GM19324 (cell line): Measurements from ENCODE around the gene SARDH.

Source experiments
- ATAC-seq: cut with Tn5 transposase; IDR thresholded peaks from one replicate; pipeline ENCODE4 v1.9.1; 2021; ENCODE audit warnings: mild to moderate bottlenecking, moderate library complexity; ENCODE audit not compliant: unreplicated experiment, low FRiP score

SARDH gene

DNA sequence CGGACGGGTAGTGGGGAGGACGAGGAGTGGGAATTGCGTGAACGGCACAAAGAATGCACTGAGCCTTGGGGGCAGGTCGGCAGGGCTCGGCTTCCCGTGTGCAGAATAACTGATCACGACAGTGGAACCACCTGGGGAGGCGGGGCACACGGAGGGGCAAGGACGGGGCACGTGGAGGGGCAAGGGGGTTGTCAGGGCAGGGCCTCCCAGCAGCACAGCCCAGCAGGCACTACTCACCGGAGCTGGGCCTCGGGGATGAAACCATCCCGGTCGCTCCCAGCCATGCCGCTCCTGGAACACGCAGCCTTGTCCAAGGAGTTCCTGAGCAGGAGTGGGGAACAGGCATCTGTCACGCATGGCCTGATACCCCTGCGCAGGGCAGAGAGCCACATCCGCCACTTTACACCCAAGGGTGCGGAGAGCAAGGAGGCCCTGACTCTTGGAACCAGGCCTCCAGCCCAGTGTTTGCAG is 33.4 kb downstream of the SARDH start:
- ATAC-seq, result no peak

DNA sequence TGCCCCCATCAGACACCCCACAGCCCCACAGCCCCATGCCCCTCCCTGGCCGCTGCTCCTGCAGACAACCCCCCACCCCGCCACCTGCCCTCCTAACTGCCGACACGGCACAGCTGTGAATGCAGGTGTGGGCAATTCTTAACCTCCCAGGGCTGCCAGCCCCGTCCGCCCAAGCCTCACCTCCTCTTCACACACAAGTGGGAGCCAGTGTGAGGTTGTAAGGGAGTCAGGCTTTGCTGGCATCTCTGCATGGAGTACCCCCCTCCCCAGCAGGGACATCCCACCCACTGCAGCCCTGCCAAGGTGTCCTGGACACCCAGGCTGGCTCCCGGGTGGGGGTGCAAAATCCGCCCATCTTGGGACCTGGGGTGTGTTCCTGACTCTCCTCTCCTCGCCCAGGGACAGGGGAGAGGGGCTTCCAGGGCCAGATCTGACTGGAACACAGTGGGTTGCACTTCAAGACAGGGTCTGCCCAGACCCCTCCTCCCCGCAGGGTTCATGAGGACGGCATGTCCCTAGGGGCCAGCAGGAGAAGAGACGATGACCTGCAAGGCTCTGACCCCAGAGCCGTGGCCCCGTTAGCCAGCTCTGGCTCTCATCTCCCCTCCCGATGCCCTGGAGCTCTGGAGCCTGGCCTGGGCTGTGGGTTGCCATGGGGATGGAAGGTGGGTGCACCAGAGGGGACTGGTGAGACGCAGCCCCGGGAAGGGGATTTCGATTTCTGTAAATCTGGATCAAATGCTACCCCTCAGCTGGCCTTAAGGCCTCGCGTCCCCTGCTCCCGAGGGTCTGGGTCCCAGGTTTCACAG is 34.4 kb downstream of the SARDH start:
- ATAC-seq, result no peak

DNA sequence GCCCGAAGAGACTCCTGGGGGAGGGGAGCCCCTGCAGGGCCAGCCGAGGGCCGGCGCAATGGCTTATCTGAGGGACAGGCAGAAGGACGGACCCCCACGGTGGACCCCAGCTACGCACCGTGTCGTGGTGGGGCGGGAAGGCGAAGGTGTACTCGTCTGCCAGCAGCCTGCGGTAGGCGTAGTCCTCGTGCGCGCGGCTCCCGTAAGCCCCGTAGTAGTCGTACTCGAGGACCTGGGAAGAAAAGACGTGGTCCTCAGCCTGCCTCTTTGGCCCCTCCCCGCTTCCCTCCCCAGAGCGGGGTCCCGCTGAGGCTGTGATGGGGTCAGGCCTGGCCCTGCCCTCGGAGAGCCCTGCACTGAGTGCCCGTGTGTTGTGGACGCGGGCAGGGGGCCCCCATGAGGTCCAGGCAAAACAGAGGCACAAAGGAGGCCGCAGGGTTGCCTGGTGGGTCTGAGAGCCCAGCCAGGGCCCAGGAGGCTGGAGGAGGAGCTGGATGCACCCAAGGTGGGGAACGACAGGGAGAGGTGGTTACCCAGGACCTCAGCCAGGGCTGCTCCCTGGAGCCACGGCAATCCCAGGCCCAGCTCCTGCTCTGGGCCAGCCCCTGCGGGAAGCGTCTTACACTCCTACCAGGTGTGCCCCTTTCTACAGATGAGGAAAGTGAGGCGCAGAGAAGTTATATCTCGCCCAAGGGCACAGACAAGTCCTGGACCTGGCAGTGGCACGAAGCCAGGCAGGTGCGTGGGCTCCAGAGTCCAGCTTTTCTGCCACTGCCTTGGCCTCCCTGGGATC is 35.2 kb downstream of the SARDH start:
- ATAC-seq, result no peak

DNA sequence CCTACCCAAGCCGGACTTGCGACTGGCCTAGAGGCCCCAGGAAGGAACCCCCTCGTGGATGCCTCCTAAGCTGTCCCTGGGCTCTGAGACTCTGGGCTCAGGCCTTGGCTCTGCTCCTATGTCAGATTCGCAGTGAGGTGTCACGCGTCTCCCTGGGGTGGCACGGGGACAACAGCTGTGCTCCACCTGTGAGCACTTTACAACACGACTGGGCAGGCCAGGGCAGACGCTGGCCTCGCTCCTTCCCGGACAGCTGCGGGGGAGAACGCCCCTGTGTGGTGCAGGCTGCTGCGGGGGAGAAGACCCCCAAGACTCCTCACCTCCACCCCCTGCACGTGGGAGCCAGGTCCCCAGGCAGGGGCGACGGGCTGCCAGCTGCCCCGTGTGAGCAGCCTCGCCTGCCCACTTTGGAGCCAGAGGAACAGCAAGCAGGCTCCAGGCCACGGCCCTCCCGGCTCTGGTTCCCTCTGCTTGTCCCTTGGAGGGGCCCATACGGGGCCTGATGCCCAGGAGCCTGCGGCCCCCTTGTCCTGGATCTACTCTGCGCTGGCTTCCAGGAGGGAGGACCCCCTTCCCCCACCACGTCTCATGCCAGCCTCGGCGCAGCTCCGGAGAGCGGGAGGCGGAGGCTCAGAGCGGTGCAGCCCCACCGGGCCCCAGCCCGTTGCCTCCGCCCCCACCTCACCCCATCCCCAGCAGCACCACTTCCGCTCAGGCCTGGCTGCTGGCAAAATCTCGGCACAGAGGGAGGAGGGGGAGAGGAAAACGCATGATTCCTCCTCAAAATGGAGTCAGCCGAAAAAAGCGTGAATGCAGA is 36.0 kb downstream of the SARDH start:
- no peak for ATAC-seq

DNA sequence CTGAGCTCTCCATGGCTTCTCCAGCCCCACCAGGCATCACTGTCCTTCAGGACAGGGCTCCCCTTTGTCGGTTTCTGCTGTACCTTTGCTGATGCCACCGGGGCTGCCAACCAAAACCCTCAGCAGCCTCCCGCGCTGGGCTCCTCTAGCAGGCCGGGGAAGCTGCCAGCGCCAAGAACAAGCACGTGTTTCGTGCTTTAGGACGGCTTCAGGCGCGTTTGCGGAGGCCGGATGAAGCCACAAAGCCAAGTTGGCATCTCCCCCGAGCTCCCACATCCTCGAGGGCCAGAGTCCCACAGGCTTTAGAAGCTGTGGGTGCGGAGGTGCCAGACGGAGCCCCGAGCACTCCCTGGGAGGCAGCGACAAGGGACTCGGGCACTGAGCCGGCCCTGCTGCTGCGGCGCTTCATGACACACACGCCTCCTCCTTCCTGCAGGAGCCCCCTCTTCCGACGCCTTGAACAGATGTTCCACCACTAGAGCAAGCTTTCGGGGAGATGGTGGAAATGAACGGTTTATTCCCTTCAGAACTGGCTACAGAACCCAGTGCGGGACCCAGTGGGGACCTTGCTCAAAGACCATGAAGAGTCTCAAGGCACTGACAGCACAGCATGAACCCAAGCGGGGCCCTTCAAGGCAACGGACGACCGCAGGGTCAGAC is 36.7 kb downstream of the SARDH start:
- ATAC-seq, result no peak

DNA sequence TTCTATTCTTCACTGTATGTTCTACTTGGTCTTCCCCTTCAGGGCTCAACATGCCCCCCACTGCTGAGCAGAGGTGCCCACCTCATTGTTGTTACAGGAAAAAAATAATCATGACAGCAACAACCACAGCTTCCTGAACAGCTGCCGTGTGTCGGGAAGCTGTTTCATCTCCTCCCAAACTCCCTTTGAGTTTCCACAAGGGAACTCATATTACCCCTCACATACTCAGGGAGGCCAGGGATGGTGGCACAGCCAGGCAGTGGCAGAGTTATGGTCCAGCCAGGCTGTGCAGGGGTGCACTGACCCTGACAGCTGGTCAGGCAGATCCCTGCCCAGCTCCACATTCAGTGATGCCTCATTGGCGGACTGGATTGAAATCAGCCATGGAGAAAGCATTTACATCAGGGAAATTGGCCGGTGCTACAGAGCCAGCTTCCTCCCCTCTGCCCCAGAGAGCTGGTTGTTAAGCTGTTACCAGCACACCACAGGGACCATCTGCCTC is 37.3 kb downstream of the SARDH start:
- ATAC-seq, result no peak

DNA sequence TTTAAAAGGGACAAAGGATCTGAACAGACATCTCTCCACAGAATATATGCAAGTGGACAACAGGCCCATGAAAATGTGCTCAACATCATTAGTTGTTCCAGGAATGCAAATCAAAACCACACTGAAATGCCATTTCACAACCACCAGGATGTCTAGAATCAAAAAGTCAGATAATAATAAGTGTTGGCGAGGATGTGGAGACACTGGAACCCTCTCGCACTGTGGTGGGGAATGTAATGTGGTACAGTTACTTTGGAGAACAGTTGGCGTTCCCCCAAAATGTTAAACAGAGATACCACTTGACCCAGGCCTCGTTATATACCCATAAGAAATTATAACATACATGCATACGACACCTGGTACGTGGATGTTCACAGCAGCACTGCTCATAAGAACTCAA is 38.6 kb downstream of the SARDH start:
- no peak for ATAC-seq

DNA sequence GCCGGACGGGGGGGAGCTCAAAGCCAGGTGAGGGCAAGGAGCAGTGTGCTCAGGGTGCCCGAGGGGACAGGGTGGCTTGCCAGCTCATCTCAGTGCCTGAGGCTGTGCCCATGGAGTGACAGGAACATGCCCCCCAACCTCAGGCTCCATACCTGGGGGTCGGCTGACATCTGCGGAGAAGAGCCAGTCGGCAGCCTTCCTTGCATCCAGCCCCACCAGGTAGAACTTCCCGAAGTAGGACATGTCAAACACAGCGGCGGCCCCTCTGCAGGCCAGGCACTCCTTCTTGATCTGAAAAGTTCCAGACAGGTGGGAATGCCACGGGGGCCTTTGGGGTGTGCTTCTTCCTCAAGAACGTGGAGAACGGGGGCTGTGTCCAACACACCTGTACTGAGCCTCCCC is 42.1 kb downstream of the SARDH start:
- no peak for ATAC-seq

DNA sequence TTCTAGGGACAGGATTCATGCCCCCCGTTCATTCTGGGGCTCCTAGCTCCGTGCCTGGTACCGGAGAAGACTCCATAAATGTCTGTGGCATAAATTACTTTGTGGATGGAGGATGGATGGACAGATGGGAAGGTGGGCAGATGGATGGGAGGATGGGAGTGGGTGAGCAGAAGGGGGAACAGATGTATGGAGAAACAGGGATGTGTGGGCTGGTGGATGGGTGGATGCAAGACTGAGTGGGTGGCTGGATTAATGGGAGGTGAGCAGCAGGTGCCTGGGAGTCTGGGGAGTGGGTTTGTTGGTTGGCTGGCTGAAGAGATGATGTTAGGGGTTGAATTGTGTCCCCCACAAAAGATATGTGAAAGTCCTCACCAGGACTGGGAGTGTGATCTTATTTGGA is 43.5 kb downstream of the SARDH start:
- ATAC-seq, result no peak

DNA sequence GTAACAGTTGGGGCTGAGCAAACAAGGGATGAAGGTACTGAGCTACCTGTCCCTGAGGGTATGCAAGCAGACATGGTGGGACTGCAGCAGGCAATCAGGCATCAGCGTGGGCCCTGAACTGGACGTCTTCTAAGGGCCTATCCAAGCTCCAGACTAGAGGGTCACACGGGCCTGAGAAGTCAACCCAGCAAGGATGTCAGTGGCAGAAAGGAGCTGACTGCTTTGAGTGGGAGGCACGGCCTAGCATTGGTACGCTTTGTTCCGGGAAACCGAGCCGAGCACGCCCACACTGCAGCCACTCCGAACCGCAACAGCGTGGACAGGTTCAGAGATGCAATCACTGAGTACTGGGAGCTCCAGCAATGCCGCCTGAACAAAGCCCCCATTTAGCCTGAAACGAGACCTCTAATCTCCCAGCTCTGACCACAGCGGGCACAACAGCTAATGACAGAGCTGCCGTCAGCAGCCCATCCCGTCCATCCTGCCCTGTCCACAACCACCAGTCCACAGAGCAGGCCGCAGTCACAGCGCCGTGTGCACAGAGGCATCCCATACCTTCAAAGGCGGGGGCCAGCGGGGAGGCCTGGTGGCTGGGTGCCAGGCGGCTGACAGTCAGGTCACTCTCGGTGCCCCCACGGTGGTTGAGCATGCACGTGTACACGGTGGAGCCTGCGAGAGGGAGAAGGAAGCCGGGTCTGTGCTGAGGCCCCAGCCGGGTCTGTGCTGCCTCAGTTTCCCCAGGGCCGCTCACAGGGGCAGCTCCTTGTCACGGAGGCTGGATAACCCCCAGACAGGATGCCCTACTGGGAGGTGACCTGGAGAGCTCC is 44.2 kb downstream of the SARDH start:
- ATAC-seq, result no peak

DNA sequence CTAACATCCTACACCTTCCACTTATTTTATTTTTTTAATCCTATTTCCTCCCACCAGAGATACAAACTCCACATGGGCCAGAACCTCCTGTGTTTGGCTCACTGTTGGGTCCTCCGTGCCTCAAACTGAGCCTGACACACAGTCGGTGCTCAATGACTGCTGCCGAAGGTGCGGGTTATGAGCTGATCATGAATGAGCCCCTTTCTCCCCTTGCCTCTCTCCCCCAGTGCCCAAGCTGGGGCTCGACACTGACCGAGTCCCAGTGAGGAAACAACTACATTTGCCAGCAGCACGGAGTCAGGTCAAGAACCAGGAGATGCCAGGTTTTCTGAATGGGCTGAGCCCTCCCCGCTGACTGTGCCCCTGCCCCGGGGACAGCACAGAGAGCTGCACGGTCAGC is 45.0 kb downstream of the SARDH start:
- ATAC-seq, result no peak

DNA sequence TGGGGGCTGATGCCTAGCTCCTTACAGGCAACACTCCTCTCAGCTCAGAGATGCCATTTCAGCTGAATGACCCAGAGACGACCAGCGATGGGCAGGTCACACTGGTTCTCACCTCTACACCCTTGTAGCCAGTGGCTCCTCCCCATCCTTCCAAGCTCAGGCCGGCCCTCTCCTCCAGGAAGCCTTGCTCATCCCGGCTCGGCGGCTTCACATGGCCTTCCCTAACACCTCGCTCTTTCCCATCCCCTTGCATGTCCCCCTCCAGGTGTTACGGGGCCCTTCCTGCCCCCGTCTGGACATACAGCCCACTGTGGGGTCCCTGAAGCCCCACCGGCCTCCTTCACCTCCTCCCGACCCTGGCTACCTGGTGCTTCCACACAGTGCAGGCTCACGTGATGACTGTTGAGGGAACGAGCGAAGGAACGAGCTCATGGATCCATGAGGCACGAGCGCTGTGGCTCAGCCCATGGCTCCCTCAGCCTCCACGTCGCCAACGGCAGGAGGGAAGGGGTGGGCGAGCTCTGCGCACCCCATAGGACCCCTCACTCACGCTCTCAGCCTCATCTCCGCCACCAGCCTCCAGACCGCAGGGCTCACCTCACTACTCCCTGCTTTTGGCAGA is 45.7 kb downstream of the SARDH start:
- no peak for ATAC-seq

DNA sequence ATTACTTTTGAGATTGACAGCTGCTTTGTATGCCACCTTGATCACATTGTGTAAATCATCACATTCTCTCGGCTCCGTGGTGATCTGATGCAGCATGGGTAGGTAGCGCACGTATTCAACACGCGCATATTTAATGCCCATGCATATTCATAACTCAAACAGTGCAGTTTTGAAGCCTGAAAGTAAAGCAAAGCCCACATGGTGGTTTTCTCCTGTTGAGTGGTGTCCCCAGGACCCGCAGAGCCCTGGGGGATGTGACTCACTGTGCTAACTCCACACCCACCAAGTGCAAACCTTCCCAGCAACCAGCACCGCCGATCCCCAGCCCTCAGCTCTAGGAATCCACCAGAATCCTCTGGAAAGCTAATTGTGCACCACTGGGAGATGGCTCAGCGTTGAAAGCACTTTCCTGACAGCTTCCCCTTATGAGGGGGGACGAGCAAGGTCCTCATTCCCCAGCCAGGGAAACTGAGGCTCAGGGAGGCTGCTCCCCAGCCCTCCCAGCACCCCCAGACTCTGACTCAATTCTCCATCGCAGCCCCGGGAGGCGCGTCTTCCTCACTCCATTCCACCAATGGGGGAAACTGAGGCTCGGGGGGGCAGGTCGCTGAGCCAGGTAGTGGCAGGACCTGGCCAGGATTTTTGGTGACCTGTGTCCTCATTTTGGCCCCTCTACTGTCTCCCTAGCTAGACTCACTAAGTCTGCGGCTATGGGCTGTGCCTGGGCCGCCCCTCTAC is 46.4 kb downstream of the SARDH start:
- no peak for ATAC-seq

DNA sequence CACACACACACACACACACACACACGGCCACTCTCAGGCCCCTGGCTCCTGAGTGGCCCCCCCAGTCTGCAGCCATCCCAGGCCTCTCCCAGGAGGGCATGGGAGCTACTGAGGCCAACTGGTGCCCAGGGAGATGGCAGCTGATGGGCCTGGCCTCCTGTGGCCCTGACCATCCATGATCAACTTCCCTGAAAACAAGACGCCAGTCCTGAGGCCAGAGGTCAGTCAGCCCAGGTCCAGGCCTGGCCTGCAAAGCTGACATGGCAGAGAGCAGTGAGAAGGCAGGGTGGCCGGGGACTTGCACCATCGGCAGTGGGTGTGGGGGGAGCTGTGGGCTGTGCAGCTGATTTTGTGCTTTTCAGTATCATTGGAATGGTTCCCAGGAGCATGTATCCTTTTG is 47.0 kb downstream of the SARDH start:
- no peak for ATAC-seq

DNA sequence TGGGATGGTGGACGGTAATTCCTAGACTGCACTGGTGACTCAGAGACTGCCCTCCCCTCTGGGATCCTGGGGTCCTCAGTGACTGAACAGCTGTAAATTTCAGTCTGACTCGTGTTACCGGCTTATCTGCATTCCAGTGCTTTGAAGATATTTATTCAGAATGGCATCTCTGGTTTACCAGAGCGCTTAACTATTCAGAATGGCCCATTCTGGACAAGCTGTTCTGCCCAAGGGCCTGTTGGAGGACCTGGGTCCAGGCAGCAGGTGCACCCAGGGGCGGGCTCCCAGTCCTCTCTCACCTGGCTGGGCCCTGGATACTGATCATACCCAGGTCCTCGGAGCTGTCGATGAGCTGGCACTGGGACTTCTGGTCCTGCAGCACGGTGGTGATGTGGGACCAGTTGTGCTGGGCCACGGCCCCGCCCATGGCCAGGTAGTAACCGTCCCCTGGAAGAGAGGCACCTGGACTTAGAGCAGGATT is 48.0 kb downstream of the SARDH start:
- no peak for ATAC-seq

DNA sequence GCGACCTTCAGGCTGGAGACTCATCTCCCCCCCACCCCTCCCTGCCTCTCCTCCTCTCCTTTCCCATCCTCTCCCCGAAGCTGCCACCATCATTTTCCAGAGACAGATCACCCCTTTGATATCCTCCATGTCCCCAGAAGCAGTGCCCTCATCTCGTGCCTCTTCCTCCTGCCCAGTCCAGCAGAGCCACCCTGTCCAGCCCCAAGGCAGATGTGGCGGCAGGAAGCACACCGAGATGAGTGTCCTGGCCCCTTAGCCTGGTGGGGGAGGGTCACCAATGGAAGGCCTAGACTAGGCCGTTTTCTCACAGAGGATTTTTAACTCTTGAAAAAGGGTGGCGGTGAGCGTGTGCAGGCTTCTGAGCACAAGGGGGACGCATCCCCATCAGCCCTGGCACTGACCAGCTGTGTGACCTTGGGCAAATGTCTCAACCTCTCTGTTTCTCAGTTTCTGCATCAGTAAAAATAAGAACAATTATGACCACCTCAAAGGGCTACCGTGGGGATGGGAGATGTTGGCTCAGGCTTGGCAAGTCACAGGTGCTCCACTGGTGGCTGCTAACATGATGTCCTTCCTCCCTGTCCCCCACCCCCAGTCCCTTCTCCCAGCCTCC is 48.9 kb downstream of the SARDH start:
- ATAC-seq, result no peak

DNA sequence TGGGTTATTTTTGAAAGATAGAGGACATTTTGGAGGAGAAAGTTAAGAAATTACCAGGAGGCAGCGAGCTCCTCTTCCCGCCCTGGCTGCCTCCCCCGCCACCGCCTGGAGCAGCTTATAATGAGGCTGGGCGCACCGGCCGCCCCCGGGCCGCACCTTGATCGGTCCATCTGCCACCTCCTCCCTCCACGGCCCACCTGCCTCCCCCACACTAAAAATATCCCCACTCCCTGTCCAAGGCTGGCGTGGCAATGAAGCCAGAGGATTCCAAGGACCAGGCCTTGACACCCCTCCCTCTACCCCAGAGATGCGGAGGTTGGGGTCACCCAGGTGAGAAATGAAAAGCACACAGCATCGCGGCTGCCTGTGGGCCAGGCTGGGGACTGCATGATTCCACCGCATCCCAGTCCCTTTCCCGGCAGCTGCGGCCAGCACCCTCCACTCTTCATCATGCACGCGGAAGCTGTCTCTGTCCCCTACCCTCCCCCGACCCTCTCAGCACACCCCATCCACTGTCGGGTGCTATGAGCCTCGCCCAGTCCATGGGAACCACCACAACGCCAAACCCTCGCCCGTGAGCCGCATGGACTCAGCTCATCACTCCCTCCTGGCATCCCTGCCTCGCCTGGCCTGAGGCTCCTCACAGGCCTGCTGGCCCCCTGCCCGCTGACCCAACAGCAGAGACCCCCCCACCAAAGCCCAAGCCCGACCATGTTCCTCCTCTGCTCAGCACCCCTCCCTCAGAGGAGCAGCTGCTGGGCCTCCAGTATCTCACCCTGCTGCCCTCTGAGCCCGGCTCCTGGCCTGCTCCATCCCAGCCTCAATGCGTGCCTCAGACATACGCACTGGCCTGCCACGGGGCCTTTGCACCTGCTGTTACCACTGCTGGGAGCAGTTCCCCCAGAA is 50.0 kb downstream of the SARDH start:
- ATAC-seq, result no peak
